Smooth muscle cell (in vitro differentiated cells): ENCODE data around the gene SCP2. TPM values are rescaled to one million over a fixed set of nuclear protein-coding genes. Genes with fewer than 3 reads are reported as not detected.

Experiments used
- DNase-seq: peaks from one replicate; lab custom pipeline; 2025; ENCODE audit not compliant: unreplicated experiment; lab: John Stamatoyannopoulos, UW
- H2AFZ ChIP-seq: fragments of 200-600 bp; sonication (generic); 2 replicates; pipeline ENCODE4 v1.6.0; 2016; ENCODE audit warnings: antibody characterized with exemption, low read depth, mild to moderate bottlenecking
- H3F3A ChIP-seq: fragments of 200-600 bp; sonication (generic); 2 replicates; pipeline ENCODE4 v1.6.0; 2017; ENCODE audit warnings: antibody characterized with exemption, low read depth
- H3K27ac ChIP-seq: fragments of 200-600 bp; sonication (generic); 2 replicates; pipeline ENCODE4 v1.5.1; 2016; ENCODE audit warnings: low read depth, mild to moderate bottlenecking
- H3K27me3 ChIP-seq: fragments of 200-600 bp; sonication (generic); 2 replicates; pipeline ENCODE4 v1.6.1; 2016; ENCODE audit warnings: low read depth, mild to moderate bottlenecking
- H3K36me3 ChIP-seq: fragments of 200-600 bp; sonication (generic); 2 replicates; pipeline ENCODE4 v1.5.1; 2016; ENCODE audit warnings: low read depth
- H3K4me1 ChIP-seq: fragments of 200-600 bp; sonication (generic); 2 replicates; pipeline ENCODE4 v1.5.1; 2016; ENCODE audit warnings: low read depth
- H3K4me2 ChIP-seq: fragments of 200-600 bp; sonication (generic); 2 replicates; pipeline ENCODE4 v1.6.0; 2016; ENCODE audit warnings: mild to moderate bottlenecking
- H3K4me3 ChIP-seq: fragments of 200-600 bp; sonication (generic); 2 replicates; pipeline ENCODE4 v1.5.1; 2016; ENCODE audit warnings: mild to moderate bottlenecking
- H3K79me2 ChIP-seq: fragments of 200-600 bp; sonication (generic); 2 replicates; pipeline ENCODE4 v1.6.0; 2016; ENCODE audit warnings: low read depth, mild to moderate bottlenecking
- H3K9ac ChIP-seq: fragments of 200-600 bp; sonication (generic); 2 replicates; pipeline ENCODE4 v1.6.0; 2016; ENCODE audit warnings: low read depth
- H3K9me3 ChIP-seq: fragments of 200-600 bp; sonication (generic); replicated peaks from 2 replicates; pipeline ENCODE4 v1.5.1; 2016; ENCODE audit warnings: low read depth
- H4K20me1 ChIP-seq: fragments of 200-600 bp; sonication (generic); 2 replicates; pipeline ENCODE4 v1.6.0; 2016; ENCODE audit warnings: low read depth
- CTCF ChIP-seq: fragments of 200-600 bp; sonication (generic); IDR thresholded peaks from 2 replicates; pipeline ENCODE4 v1.5.1; 2017; ENCODE audit warnings: borderline replicate concordance, mild to moderate bottlenecking, antibody characterized with exemption; ENCODE audit not compliant: insufficient read depth, poor library complexity, severe bottlenecking
- WGBS: methylation state at CpG from one replicate; pipeline ENCODE4 v1.1.7; 2016; ENCODE audit warnings: low lambda C conversion rate; 5-methylcytosine and 5-hydroxymethylcytosine counted together
- polyA plus RNA-seq: library from polyadenylated mRNA; unstranded; fragments of >200 nt; fragmentation: Nextera tagmentation; extraction: Ambion mirVana; gene quantifications from 2 replicates; pipeline ENCODE4 v1.2.1, GENCODE V29; 2016
- total RNA-seq: library from RNA; depleted of rRNA; stranded (reverse); fragments of >200 nt; gene quantifications from 2 replicates; pipeline ENCODE4 v1.2.3, GENCODE V29; 2014

Gene SCP2
- total and polyA plus RNA-seq, 2 experiments from 2014 or later: 94.8 to 120 TPM

- Histone ChIP-seq H3K79me2 (no peaks in the 10 kb centered on the region), H3K27me3 (no peaks in the 10 kb centered on the region), H3F3A (no peaks in the 10 kb centered on the region), H3K4me2 (no peak overlapping the region), H3K4me3 (no peak overlapping the region), H2AFZ (no peak overlapping the region), H3K9ac (no peak overlapping the region), H4K20me1 (no peaks in the 10 kb centered on the region), H3K4me1 (no peaks in the 10 kb centered on the region), H3K9me3 (no peaks in the 10 kb centered on the region), H3K36me3 (no peaks in the 10 kb centered on the region), H3K27ac (no peak overlapping the region)
- peak; percentile 18 for TF ChIP-seq CTCF
- no peak for DNase-seq
- WGBS: 49% methylated on average over 3 of the region's 3 CpGs
These were observed 43.1 kb downstream of the SCP2 start for GRCh38 chr1:52970149-52970548.

GRCh38 chr1:52973841-52974240, 46.8 kb downstream of the SCP2 start:
- TF ChIP-seq CTCF: no peak
- DNase-seq: no peak
- no peak overlapping the region for H3K27ac ChIP-seq
- H3K27me3 ChIP-seq: no peaks in the 10 kb centered on the region
- H3F3A ChIP-seq: no peaks in the 10 kb centered on the region
- no peaks in the 10 kb centered on the region for H3K9me3 ChIP-seq
- H3K9ac ChIP-seq: no peak overlapping the region
- H2AFZ ChIP-seq: no peak overlapping the region
- H3K4me2 ChIP-seq: no peak overlapping the region
- no peaks in the 10 kb centered on the region for H3K36me3 ChIP-seq
- H3K4me1 ChIP-seq: no peaks in the 10 kb centered on the region
- no peaks in the 10 kb centered on the region for H4K20me1 ChIP-seq
- no peak overlapping the region for H3K4me3 ChIP-seq
- 96% methylated on average over 3 of the region's 3 CpGs for WGBS
- H3K79me2 ChIP-seq: no peaks in the 10 kb centered on the region

GRCh38 chr1:52976183-52977035, 49.3 kb downstream of the SCP2 start:
- 56% methylated on average over 3 of the region's 3 CpGs for WGBS

More at GRCh38 chr1:52976183-52977035, 49.3 kb downstream of the SCP2 start:
- Histone ChIP-seq H2AFZ (no peak overlapping the region), H3K36me3 (no peaks in the 10 kb centered on the region), H3K4me3 (no peak overlapping the region), H3K4me1 (no peaks in the 10 kb centered on the region), H3K79me2 (no peaks in the 10 kb centered on the region), H3K27me3 (no peaks in the 10 kb centered on the region), H3K4me2 (no peak overlapping the region), H3K9me3 (no peaks in the 10 kb centered on the region), H3K27ac (no peak overlapping the region), H3K9ac (no peak overlapping the region), H4K20me1 (no peaks in the 10 kb centered on the region), H3F3A (no peaks in the 10 kb centered on the region)
- no peak for TF ChIP-seq CTCF
- no peak for DNase-seq
